H9 (cell line): ENCODE measurements around the gene BICRAL. TPM values are rescaled to one million over a fixed set of nuclear protein-coding genes. Genes with fewer than 3 reads are reported as not detected.
A peak's percentile ranks its signal among the peaks of the same experiment; 100 is the strongest.

ENCODE experiments used
- DNase-seq: peaks from one replicate; pipeline ENCODE4 v3.0.0-alpha.2; 2017
- H2AFZ ChIP-seq: one replicate; pipeline ENCODE4 v1.6.1; 2013; ENCODE audit warnings: mild to moderate bottlenecking, low read length, control low read depth, moderate library complexity
- H2AK5ac ChIP-seq: 2 replicates; pipeline ENCODE4 v1.6.1; 2013; ENCODE audit warnings: low read length, control low read depth, mixed read lengths; ENCODE audit not compliant: insufficient read length
- H2BK120ac ChIP-seq: one replicate; pipeline ENCODE4 v1.6.1; 2013; ENCODE audit warnings: low read depth, mild to moderate bottlenecking, low read length, control low read depth, inconsistent platforms; ENCODE audit not compliant: poor library complexity, severe bottlenecking
- H2BK12ac ChIP-seq: 2 replicates; pipeline ENCODE4 v1.6.1; 2013; ENCODE audit warnings: low read length, control low read depth, mixed read lengths, low read depth; ENCODE audit not compliant: insufficient read length
- H2BK15ac ChIP-seq: 2 replicates; pipeline ENCODE4 v1.6.1; 2013; ENCODE audit warnings: low read depth, low read length, control low read depth
- H2BK20ac ChIP-seq: one replicate; pipeline ENCODE4 v1.6.1; 2013; ENCODE audit warnings: low read depth, mild to moderate bottlenecking, low read length, control low read depth, inconsistent platforms; ENCODE audit not compliant: poor library complexity, severe bottlenecking
- H2BK5ac ChIP-seq: 2 replicates; pipeline ENCODE4 v1.6.1; 2013; ENCODE audit warnings: low read length, control low read depth, mixed read lengths; ENCODE audit not compliant: insufficient read length
- H3K14ac ChIP-seq: 2 replicates; pipeline ENCODE4 v1.6.1; 2013; ENCODE audit warnings: low read length, control low read depth; ENCODE audit not compliant: insufficient read depth
- H3K18ac ChIP-seq: 2 replicates; pipeline ENCODE4 v1.6.1; 2013; ENCODE audit warnings: low read depth, mild to moderate bottlenecking, mixed read lengths, low read length, control low read depth; ENCODE audit not compliant: insufficient read length
- H3K23ac ChIP-seq: 2 replicates; pipeline ENCODE4 v1.6.1; 2013; ENCODE audit warnings: low read length, control low read depth, mixed read lengths, low read depth; ENCODE audit not compliant: insufficient read length
- H3K23me2 ChIP-seq: 2 replicates; pipeline ENCODE4 v1.6.1; 2013; ENCODE audit warnings: low read depth, mild to moderate bottlenecking, mixed read lengths, low read length, control low read depth; ENCODE audit not compliant: insufficient read length, poor library complexity, severe bottlenecking
- H3K27ac ChIP-seq: 2 replicates; pipeline ENCODE4 v1.5.1; 2013; ENCODE audit warnings: low read length, control low read depth, mixed read lengths, low read depth; ENCODE audit not compliant: insufficient read length
- H3K27me3 ChIP-seq: 2 replicates; pipeline ENCODE4 v1.6.1; 2013; ENCODE audit warnings: low read length, control low read depth, inconsistent platforms; ENCODE audit not compliant: insufficient read depth
- H3K4ac ChIP-seq: 2 replicates; pipeline ENCODE4 v1.6.1; 2013; ENCODE audit warnings: low read depth, mild to moderate bottlenecking, control low read depth, inconsistent platforms, low read length, moderate library complexity
- H3K4me1 ChIP-seq: 2 replicates; pipeline ENCODE4 v1.6.1; 2013; ENCODE audit warnings: low read length, control low read depth, inconsistent platforms; ENCODE audit not compliant: insufficient read depth
- H3K4me2 ChIP-seq: 2 replicates; pipeline ENCODE4 v1.6.1; 2013; ENCODE audit warnings: low read length, control low read depth, mixed read lengths; ENCODE audit not compliant: insufficient read length, insufficient read depth
- H3K56ac ChIP-seq: 2 replicates; pipeline ENCODE4 v1.6.1; 2013; ENCODE audit warnings: low read depth, mild to moderate bottlenecking, mixed read lengths, low read length, control low read depth; ENCODE audit not compliant: insufficient read length
- H3K79me1 ChIP-seq: 2 replicates; pipeline ENCODE4 v1.6.1; 2013; ENCODE audit warnings: low read depth, mild to moderate bottlenecking, moderate library complexity, low read length, control low read depth, inconsistent platforms; ENCODE audit not compliant: insufficient read depth, poor library complexity, severe bottlenecking
- H3K79me2 ChIP-seq: 2 replicates; pipeline ENCODE4 v1.6.1; 2013; ENCODE audit warnings: low read length, control low read depth, inconsistent platforms; ENCODE audit not compliant: insufficient read depth
- H3K9ac ChIP-seq: 2 replicates; pipeline ENCODE4 v1.6.1; 2013; ENCODE audit warnings: low read length, control low read depth, mixed read lengths; ENCODE audit not compliant: insufficient read length; ENCODE audit errors: extremely low read depth
- H3K9me3 ChIP-seq: one replicate; pipeline ENCODE4 v1.6.1; 2013; ENCODE audit warnings: low read depth, low read length, inconsistent platforms; ENCODE audit not compliant: control insufficient read depth
- H3T11ph ChIP-seq: one replicate; pipeline ENCODE4 v1.6.1; 2013; ENCODE audit warnings: mild to moderate bottlenecking, low read length, control low read depth, inconsistent platforms
- H4K20me1 ChIP-seq: one replicate; pipeline ENCODE4 v1.6.1; 2013; ENCODE audit not compliant: control insufficient read depth, insufficient read length, insufficient read depth
- H4K5ac ChIP-seq: 2 replicates; pipeline ENCODE4 v1.6.1; 2013; ENCODE audit warnings: low read depth, mild to moderate bottlenecking, mixed read lengths, low read length, control low read depth; ENCODE audit not compliant: insufficient read length
- H4K8ac ChIP-seq: replicated peaks from 2 replicates; pipeline ENCODE4 v1.6.1; 2013; ENCODE audit warnings: low read length, control low read depth, mixed read lengths, low read depth; ENCODE audit not compliant: insufficient read length
- H4K91ac ChIP-seq: 2 replicates; pipeline ENCODE4 v1.6.1; 2013; ENCODE audit warnings: low read depth, mild to moderate bottlenecking, moderate library complexity, mixed read lengths, low read length, control low read depth; ENCODE audit not compliant: insufficient read length
- H3K27ac Mint-ChIP-seq, 3 experiments: 2 replicates in 2 of 3; 3 replicates in 1 of 3; pipeline ENCODE4 v1.8.0; 2020 to 2021; ENCODE audit warnings: mixed read lengths in 3 of 3, mild to moderate bottlenecking in 1 of 3, moderate library complexity in 1 of 3
- H3K27me3 Mint-ChIP-seq: 2 replicates; pipeline ENCODE4 v1.8.0; 2021; ENCODE audit warnings: low read depth, mild to moderate bottlenecking, moderate library complexity, mixed read lengths
- H3K36me3 Mint-ChIP-seq, 3 experiments: 2 replicates in 2 of 3; 3 replicates in 1 of 3; pipeline ENCODE4 v1.8.0; 2020 to 2021; ENCODE audit warnings: low read depth in 3 of 3, mixed read lengths in 3 of 3; ENCODE audit not compliant: insufficient read depth in 1 of 3
- H3K4me1 Mint-ChIP-seq, 2 experiments: 2 replicates each; pipeline ENCODE4 v1.8.0; 2020; ENCODE audit warnings: mixed read lengths in 2 of 2
- H3K4me3 Mint-ChIP-seq, 2 experiments: 2 replicates in 1 of 2; 3 replicates in 1 of 2; pipeline ENCODE4 v1.8.0; 2020 to 2021; ENCODE audit warnings: mild to moderate bottlenecking in 2 of 2, mixed read lengths in 2 of 2, moderate library complexity in 1 of 2
- H3K9me3 Mint-ChIP-seq, 2 experiments: 2 replicates in 1 of 2; 3 replicates in 1 of 2; pipeline ENCODE4 v1.8.0; 2020; ENCODE audit warnings: mild to moderate bottlenecking in 2 of 2, mixed read lengths in 2 of 2, moderate library complexity in 1 of 2
- WGBS: extraction: QIAGEN DNeasy Blood & Tissue Kit; methylation state at CpG from one replicate; pipeline ENCODE4 v1.1.7; 2013; ENCODE audit warnings: missing lambda C conversion rate, low lambda C conversion rate, mixed read lengths; ENCODE audit not compliant: insufficient read length; ENCODE audit errors: extremely low coverage; 5-methylcytosine and 5-hydroxymethylcytosine counted together
- total RNA-seq: library from RNA; stranded (reverse); gene quantifications from 2 replicates; pipeline ENCODE4 v1.2.1, GENCODE V29; 2021
- TF ChIP-seq, protein P1 (sequence below): fragments of 200-600 bp; sonication (generic); conservative IDR thresholded peaks from 3 replicates; pipeline ENCODE4 v1.8.0; 2021; ENCODE audit warnings: antibody characterized with exemption, mild to moderate bottlenecking

BICRAL gene
- total RNA-seq, 1 experiment from 2014 or later, result 9.8 TPM

GRCh38 chr6:42873313-42873712 lies 91.5 kb downstream of the BICRAL start:
- TF ChIP-seq, protein P1, sequence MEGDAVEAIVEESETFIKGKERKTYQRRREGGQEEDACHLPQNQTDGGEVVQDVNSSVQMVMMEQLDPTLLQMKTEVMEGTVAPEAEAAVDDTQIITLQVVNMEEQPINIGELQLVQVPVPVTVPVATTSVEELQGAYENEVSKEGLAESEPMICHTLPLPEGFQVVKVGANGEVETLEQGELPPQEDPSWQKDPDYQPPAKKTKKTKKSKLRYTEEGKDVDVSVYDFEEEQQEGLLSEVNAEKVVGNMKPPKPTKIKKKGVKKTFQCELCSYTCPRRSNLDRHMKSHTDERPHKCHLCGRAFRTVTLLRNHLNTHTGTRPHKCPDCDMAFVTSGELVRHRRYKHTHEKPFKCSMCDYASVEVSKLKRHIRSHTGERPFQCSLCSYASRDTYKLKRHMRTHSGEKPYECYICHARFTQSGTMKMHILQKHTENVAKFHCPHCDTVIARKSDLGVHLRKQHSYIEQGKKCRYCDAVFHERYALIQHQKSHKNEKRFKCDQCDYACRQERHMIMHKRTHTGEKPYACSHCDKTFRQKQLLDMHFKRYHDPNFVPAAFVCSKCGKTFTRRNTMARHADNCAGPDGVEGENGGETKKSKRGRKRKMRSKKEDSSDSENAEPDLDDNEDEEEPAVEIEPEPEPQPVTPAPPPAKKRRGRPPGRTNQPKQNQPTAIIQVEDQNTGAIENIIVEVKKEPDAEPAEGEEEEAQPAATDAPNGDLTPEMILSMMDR, result no peak
- Histone ChIP-seq H4K91ac (no peak overlapping the region), H2BK120ac (no peak overlapping the region), H3K27me3 (no peaks in the 10 kb centered on the region), H3K4me1 (no peaks in the 10 kb centered on the region), H3K23ac (no peak overlapping the region), H3T11ph (no peak overlapping the region), H3K18ac (no peak overlapping the region), H2AK5ac (no peak overlapping the region), H3K79me1 (no peaks in the 10 kb centered on the region), H3K14ac (no peak overlapping the region), H3K9ac (no peak overlapping the region), H4K5ac (no peak overlapping the region), H4K20me1 (no peaks in the 10 kb centered on the region), H2AFZ (no peak overlapping the region), H3K4me2 (no peak overlapping the region), H2BK20ac (no peak overlapping the region), H3K79me2 (no peaks in the 10 kb centered on the region), H2BK12ac (no peak overlapping the region), H3K56ac (no peak overlapping the region), H3K23me2 (no peaks in the 10 kb centered on the region), H4K8ac (no peak overlapping the region), H2BK5ac (no peak overlapping the region), H3K27ac (no peak overlapping the region), H2BK15ac (no peak overlapping the region), H3K4ac (no peak overlapping the region), H3K9me3 (no peaks in the 10 kb centered on the region)
- WGBS, result no CpG with 5 or more reads among the region's 2 CpGs
- Mint-ChIP-seq H3K27me3 (no peaks in the 10 kb centered on the region), H3K36me3 (no peaks in the 10 kb centered on the region), H3K4me1 (no peaks in the 10 kb centered on the region), H3K27ac (peak overlapping the region in 1 of 3 experiments; percentile 52; a peak in 2 of 7 replicates), H3K9me3 (no peaks in the 10 kb centered on the region), H3K4me3 (no peak overlapping the region)
- DNase-seq, result no peak
